Cardiac fibroblast (primary cell): ENCODE results near the gene ST6GALNAC2.

Experiments
- DNase-seq, 2 donors: peaks; one replicate each; pipeline versions ENCODE4 v3.0.0 to v3.0.0-alpha.2; 2010; ENCODE audit warnings: low read depth in 2 of 2
- H3K4me3 ChIP-seq, 2 donors: replicated peaks in 1 of 2; 1 replicate in 1 of 2; 2 replicates in 1 of 2; pipeline ENCODE4 v1.5.1; 2011; ENCODE audit warnings: low read depth in 2 of 2, low read length in 2 of 2, mild to moderate bottlenecking in 2 of 2, moderate library complexity in 1 of 2
- CTCF ChIP-seq: IDR thresholded peaks from one replicate; pipeline ENCODE4 v1.5.1; 2011; ENCODE audit warnings: low read depth, mild to moderate bottlenecking, low read length, inconsistent platforms

Gene ST6GALNAC2

GRCh38 chr17:76586741-76587487 is 1.3 kb upstream of the ST6GALNAC2 start:
- no peak overlapping the region for H3K4me3 ChIP-seq
- TF ChIP-seq CTCF: no peak
- no peak for DNase-seq

GRCh38 chr17:76585033-76585648 is 519 bp downstream of the ST6GALNAC2 start:
- TF ChIP-seq CTCF: no peak
- DNase-seq: no peak
- H3K4me3 ChIP-seq: peak overlapping the region; percentile 47

- TF ChIP-seq CTCF: no peak
- H3K4me3 ChIP-seq: peak overlapping the region; percentile 47
- DNase-seq: no peak
Measured at GRCh38 chr17:76584427-76585032, 1.1 kb downstream of the ST6GALNAC2 start.

- no peak overlapping the region for H3K4me3 ChIP-seq
- TF ChIP-seq CTCF: no peak
- no peak for DNase-seq
Measured at GRCh38 chr17:76582660-76583059, 3.0 kb downstream of the ST6GALNAC2 start.

- no peak overlapping the region for H3K4me3 ChIP-seq
- DNase-seq: no peak
- TF ChIP-seq CTCF: no peak
Measured at GRCh38 chr17:76581515-76581914, 4.1 kb downstream of the ST6GALNAC2 start.

- DNase-seq: no peak
- H3K4me3 ChIP-seq: no peak overlapping the region
Measured at GRCh38 chr17:76579281-76579680, 6.4 kb downstream of the ST6GALNAC2 start.

More at GRCh38 chr17:76579281-76579680, 6.4 kb downstream of the ST6GALNAC2 start:
- TF ChIP-seq CTCF: no peak
